ENCODE measurements around the gene BMP8A.

BMP8A gene

GRCh38 chr1:39561279-39561678, 69.8 kb downstream of the BMP8A start:
- Histone ChIP-seq H3K27ac (ENCODE audit: low read depth, low read length) (no peak overlapping the region), H3K4me3 (ENCODE audit: low read length) (no peak overlapping the region), H3K4me1 (ENCODE audit: control insufficient read depth, insufficient read depth, low read length) (no peaks in the 10 kb centered on the region), H3K36me3 (ENCODE audit: control insufficient read depth, insufficient read depth, low read length) (peaks cover 53% of the 10 kb centered on the region), H3K9ac (ENCODE audit: low read length) (no peak overlapping the region), H3K27me3 (ENCODE audit: control insufficient read depth, insufficient read depth, low read length) (no peaks in the 10 kb centered on the region)

GRCh38 chr1:39562886-39563285, 71.5 kb downstream of the BMP8A start:
- no peaks in the 10 kb centered on the region for H3K4me1 ChIP-seq (ENCODE audit: control insufficient read depth, insufficient read depth, low read length)
- H3K9ac ChIP-seq (ENCODE audit: low read length), result no peak overlapping the region
- H3K27me3 ChIP-seq (ENCODE audit: control insufficient read depth, insufficient read depth, low read length), result no peaks in the 10 kb centered on the region
- peaks cover 60% of the 10 kb centered on the region for H3K36me3 ChIP-seq (ENCODE audit: control insufficient read depth, insufficient read depth, low read length)
- H3K27ac ChIP-seq (ENCODE audit: low read depth, low read length), result no peak overlapping the region
- H3K4me3 ChIP-seq (ENCODE audit: low read length), result no peak overlapping the region

- H3K27me3 ChIP-seq (ENCODE audit: control insufficient read depth, insufficient read depth, low read length), result no peaks in the 10 kb centered on the region
- no peak overlapping the region for H3K9ac ChIP-seq (ENCODE audit: low read length)
- no peaks in the 10 kb centered on the region for H3K4me1 ChIP-seq (ENCODE audit: control insufficient read depth, insufficient read depth, low read length)
- no peak overlapping the region for H3K4me3 ChIP-seq (ENCODE audit: low read length)
- no peak overlapping the region for H3K27ac ChIP-seq (ENCODE audit: low read depth, low read length)
- H3K36me3 ChIP-seq (ENCODE audit: control insufficient read depth, insufficient read depth, low read length), result peaks cover 65% of the 10 kb centered on the region
Measured at GRCh38 chr1:39563669-39564068, 72.2 kb downstream of the BMP8A start.

GRCh38 chr1:39564340-39564739, 72.9 kb downstream of the BMP8A start:
- Histone ChIP-seq H3K4me1 (ENCODE audit: control insufficient read depth, insufficient read depth, low read length) (no peaks in the 10 kb centered on the region), H3K27me3 (ENCODE audit: control insufficient read depth, insufficient read depth, low read length) (no peaks in the 10 kb centered on the region), H3K4me3 (ENCODE audit: low read length) (no peak overlapping the region), H3K36me3 (ENCODE audit: control insufficient read depth, insufficient read depth, low read length) (peaks cover 67% of the 10 kb centered on the region), H3K9ac (ENCODE audit: low read length) (no peak overlapping the region), H3K27ac (ENCODE audit: low read depth, low read length) (no peak overlapping the region)

- Histone ChIP-seq H3K4me1 (ENCODE audit: control insufficient read depth, insufficient read depth, low read length) (no peaks in the 10 kb centered on the region), H3K27ac (ENCODE audit: low read depth, low read length) (no peak overlapping the region), H3K36me3 (ENCODE audit: control insufficient read depth, insufficient read depth, low read length) (peaks cover 71% of the 10 kb centered on the region), H3K27me3 (ENCODE audit: control insufficient read depth, insufficient read depth, low read length) (no peaks in the 10 kb centered on the region), H3K9ac (ENCODE audit: low read length) (no peak overlapping the region), H3K4me3 (ENCODE audit: low read length) (no peak overlapping the region)
Measured at GRCh38 chr1:39564941-39565340, 73.5 kb downstream of the BMP8A start.

GRCh38 chr1:39566441-39567137, 75.2 kb downstream of the BMP8A start:
- Histone ChIP-seq H3K4me3 (ENCODE audit: low read length) (no peak overlapping the region), H3K36me3 (ENCODE audit: control insufficient read depth, insufficient read depth, low read length) (peaks cover 73% of the 10 kb centered on the region), H3K27me3 (ENCODE audit: control insufficient read depth, insufficient read depth, low read length) (no peaks in the 10 kb centered on the region), H3K9ac (ENCODE audit: low read length) (no peak overlapping the region), H3K4me1 (ENCODE audit: control insufficient read depth, insufficient read depth, low read length) (no peaks in the 10 kb centered on the region), H3K27ac (ENCODE audit: low read depth, low read length) (no peak overlapping the region)

GRCh38 chr1:39567302-39567701, 75.9 kb downstream of the BMP8A start:
- Histone ChIP-seq H3K27ac (ENCODE audit: low read depth, low read length) (no peak overlapping the region), H3K27me3 (ENCODE audit: control insufficient read depth, insufficient read depth, low read length) (no peaks in the 10 kb centered on the region), H3K4me1 (ENCODE audit: control insufficient read depth, insufficient read depth, low read length) (no peaks in the 10 kb centered on the region), H3K36me3 (ENCODE audit: control insufficient read depth, insufficient read depth, low read length) (peaks cover 71% of the 10 kb centered on the region), H3K4me3 (ENCODE audit: low read length) (no peak overlapping the region), H3K9ac (ENCODE audit: low read length) (no peak overlapping the region)

- peaks cover 64% of the 10 kb centered on the region for H3K36me3 ChIP-seq (ENCODE audit: control insufficient read depth, insufficient read depth, low read length)
- H3K9ac ChIP-seq (ENCODE audit: low read length), result no peak overlapping the region
- H3K4me1 ChIP-seq (ENCODE audit: control insufficient read depth, insufficient read depth, low read length), result no peaks in the 10 kb centered on the region
- H3K27ac ChIP-seq (ENCODE audit: low read depth, low read length), result no peak overlapping the region
- H3K27me3 ChIP-seq (ENCODE audit: control insufficient read depth, insufficient read depth, low read length), result no peaks in the 10 kb centered on the region
- no peak overlapping the region for H3K4me3 ChIP-seq (ENCODE audit: low read length)
Measured at GRCh38 chr1:39568208-39568607, 76.8 kb downstream of the BMP8A start.

GRCh38 chr1:39569034-39569433, 77.6 kb downstream of the BMP8A start:
- H3K9ac ChIP-seq (ENCODE audit: low read length), result no peak overlapping the region
- H3K27me3 ChIP-seq (ENCODE audit: control insufficient read depth, insufficient read depth, low read length), result no peaks in the 10 kb centered on the region
- peaks cover 56% of the 10 kb centered on the region for H3K36me3 ChIP-seq (ENCODE audit: control insufficient read depth, insufficient read depth, low read length)
- peaks cover 5% of the 10 kb centered on the region for H3K4me1 ChIP-seq (ENCODE audit: control insufficient read depth, insufficient read depth, low read length)
- no peak overlapping the region for H3K4me3 ChIP-seq (ENCODE audit: low read length)
- no peak overlapping the region for H3K27ac ChIP-seq (ENCODE audit: low read depth, low read length)

- Histone ChIP-seq H3K36me3 (ENCODE audit: control insufficient read depth, insufficient read depth, low read length) (peaks cover 46% of the 10 kb centered on the region), H3K4me1 (ENCODE audit: control insufficient read depth, insufficient read depth, low read length) (peaks cover 17% of the 10 kb centered on the region), H3K9ac (ENCODE audit: low read length) (no peak overlapping the region), H3K4me3 (ENCODE audit: low read length) (no peak overlapping the region), H3K27ac (ENCODE audit: low read depth, low read length) (no peak overlapping the region), H3K27me3 (ENCODE audit: control insufficient read depth, insufficient read depth, low read length) (no peaks in the 10 kb centered on the region)
Measured at GRCh38 chr1:39570477-39571177, 79.2 kb downstream of the BMP8A start.

GRCh38 chr1:39571178-39571483, 79.7 kb downstream of the BMP8A start:
- Histone ChIP-seq H3K27ac (ENCODE audit: low read depth, low read length) (no peak overlapping the region), H3K9ac (ENCODE audit: low read length) (no peak overlapping the region), H3K36me3 (ENCODE audit: control insufficient read depth, insufficient read depth, low read length) (peaks cover 44% of the 10 kb centered on the region), H3K4me3 (ENCODE audit: low read length) (no peak overlapping the region), H3K27me3 (ENCODE audit: control insufficient read depth, insufficient read depth, low read length) (no peaks in the 10 kb centered on the region), H3K4me1 (ENCODE audit: control insufficient read depth, insufficient read depth, low read length) (peaks cover 17% of the 10 kb centered on the region)

- Histone ChIP-seq H3K27ac (ENCODE audit: low read depth, low read length) (no peak overlapping the region), H3K4me1 (ENCODE audit: control insufficient read depth, insufficient read depth, low read length) (peaks cover 17% of the 10 kb centered on the region), H3K27me3 (ENCODE audit: control insufficient read depth, insufficient read depth, low read length) (no peaks in the 10 kb centered on the region), H3K4me3 (ENCODE audit: low read length) (no peak overlapping the region), H3K9ac (ENCODE audit: low read length) (no peak overlapping the region), H3K36me3 (ENCODE audit: control insufficient read depth, insufficient read depth, low read length) (peaks cover 37% of the 10 kb centered on the region)
Measured at GRCh38 chr1:39572379-39573096, 81.1 kb downstream of the BMP8A start.
